Ovary (tissue), 9 donors: ENCODE measurements around the gene NABP1. TPM values are rescaled to one million over a fixed set of nuclear protein-coding genes. Genes with fewer than 3 reads are reported as not detected.

Experiments
- DNase-seq, 5 donors: peaks; one replicate each; pipeline ENCODE4 v3.0.0-alpha.2; 2019 to 2020
- H3K27ac ChIP-seq, 2 donors: fragments of 200-600 bp; one replicate each; pipeline versions ENCODE4 v1.5.1 to v1.8.0; 2019 to 2022
- H3K27me3 ChIP-seq: fragments of 200-600 bp; one replicate; pipeline ENCODE4 v1.8.0; 2022
- H3K36me3 ChIP-seq: fragments of 200-600 bp; sonication (generic); one replicate; pipeline ENCODE4 v1.5.1; 2019
- H3K4me1 ChIP-seq: one replicate; pipeline ENCODE4 v1.8.1; 2013; ENCODE audit warnings: mild to moderate bottlenecking, moderate library complexity; ENCODE audit not compliant: insufficient read depth
- H3K4me3 ChIP-seq: fragments of 200-600 bp; sonication (generic); one replicate; pipeline ENCODE4 v1.5.1; 2017
- H3K9me3 ChIP-seq, 2 donors: fragments of 200-600 bp in 1 of 2; sonication (generic) in 1 of 2; one replicate each; pipeline versions ENCODE4 v1.5.1 to v1.8.1; 2013 to 2019; ENCODE audit warnings: mild to moderate bottlenecking in 1 of 2, moderate library complexity in 1 of 2
- CTCF ChIP-seq, 3 donors: fragments of 450-650 bp in 2 of 3; fragments of 200-600 bp in 1 of 3; IDR thresholded peaks; one replicate each; pipeline versions ENCODE4 v1.5.1 to v1.8.0; 2016 to 2022; ENCODE audit warnings: antibody characterized with exemption in 3 of 3, mild to moderate bottlenecking in 1 of 3
- EP300 ChIP-seq: sonication (generic); formaldehyde crosslinking; IDR thresholded peaks from one replicate; pipeline ENCODE4 v1.6.1; 2017; ENCODE audit warnings: antibody characterized with exemption
- POLR2A ChIP-seq: fragments of 450-650 bp; IDR thresholded peaks from one replicate; pipeline ENCODE4 v1.6.1; 2017; ENCODE audit warnings: antibody characterized with exemption, mild to moderate bottlenecking, moderate library complexity
- WGBS, 3 donors: extraction: QIAGEN DNeasy Blood & Tissue Kit in 1 of 3; methylation state at CpG; one replicate each; pipeline versions ENCODE4 v1.1.5 to v1.1.7; 2013 to 2017; 5-methylcytosine and 5-hydroxymethylcytosine counted together
- intact Hi-C, 4 donors: fragments of 100-400 bp; cut with DNase I; formaldehyde crosslinking; loops; one replicate each; pipeline versions ENCODE4 v1.11.0 to v1.15.1; 2022 to 2023
- polyA plus RNA-seq, 2 donors: library from polyadenylated mRNA; stranded (reverse); fragments of 200-250 nt in 1 of 2; fragments of 350-450 nt in 1 of 2; fragmentation: Illumina TruSeq in 1 of 2; extraction: RNeasy Lipid Tissue Mini Kit (QIAGEN cat#74804) in 1 of 2; gene quantifications; one replicate each; pipeline ENCODE4 v1.2.3, GENCODE V29; 2013 to 2014
- total RNA-seq, 7 donors: library from RNA; depleted of rRNA in 2 of 7; stranded (reverse); fragments of >200 nt in 2 of 7; fragmentation: NEBNext Ultra II Directional in 3 of 7; extraction: Animal tissue kit (Norgen Biotek cat#: 25700) in 3 of 7; gene quantifications; one replicate each; pipeline versions ENCODE4 v1.1.0 to v1.2.4, GENCODE V29; 2016 to 2023
- donor health status: DM: no; HTN: no; CAD: no; lungs with moderate emphysema.
- donor health status: DM: no; HTN: no; CAD: no.
- donor health status: Bipolar disorder and iron deficiency.
- donor health status: DM: yes; HTN: yes; CAD: no.
- donor health status: DM: no; HTN: no; CAD: no.
- donor health status: DM: yes; HTN: yes; CAD: no.

The NABP1 gene
- total and polyA plus RNA-seq, 9 donors: 5.3 to 19.1 (median 13.4) TPM

GRCh38 chr2:191646163-191646902, 31.6 kb upstream of the NABP1 start:
- DNase-seq: no peak
- H3K36me3 ChIP-seq: no peaks in the 10 kb centered on the region
- H3K4me1 ChIP-seq: no peaks in the 10 kb centered on the region
- TF ChIP-seq CTCF (IDR thresholded peaks at IDR 0.05): no peak
- TF ChIP-seq EP300: no peak
- no peak for TF ChIP-seq POLR2A
- H3K27me3 ChIP-seq: no peaks in the 10 kb centered on the region
- no peaks in the 10 kb centered on the region for H3K9me3 ChIP-seq
- intact Hi-C loops: no loop called here
- 77 to 81% (median 78%) methylated on average over 6 of the region's 6 CpGs for WGBS, 3 donors
- no peak overlapping the region for H3K27ac ChIP-seq
- H3K4me3 ChIP-seq: no peak overlapping the region

GRCh38 chr2:191649519-191649918, 28.4 kb upstream of the NABP1 start:
- Histone ChIP-seq H3K27me3 (no peaks in the 10 kb centered on the region), H3K4me1 (no peaks in the 10 kb centered on the region), H3K36me3 (no peaks in the 10 kb centered on the region), H3K27ac (no peak overlapping the region), H3K9me3 (no peaks in the 10 kb centered on the region), H3K4me3 (no peak overlapping the region)
- no peak for DNase-seq
- 87 to 91% (median 88%) methylated on average over 2 of the region's 2 CpGs for WGBS, 3 donors
- no peak for TF ChIP-seq EP300
- TF ChIP-seq CTCF (IDR thresholded peaks at IDR 0.05): no peak
- TF ChIP-seq POLR2A: no peak
- intact Hi-C loops: no loop called here

GRCh38 chr2:191650896-191651773, 26.8 kb upstream of the NABP1 start:
- no peak for DNase-seq
- no peaks in the 10 kb centered on the region for H3K36me3 ChIP-seq
- no peaks in the 10 kb centered on the region for H3K9me3 ChIP-seq
- no peaks in the 10 kb centered on the region for H3K4me1 ChIP-seq
- H3K4me3 ChIP-seq: no peak overlapping the region
- no peak overlapping the region for H3K27ac ChIP-seq
- WGBS, 3 donors: 82 to 83% (median 82%) methylated on average over 3 of the region's 3 CpGs
- H3K27me3 ChIP-seq: no peaks in the 10 kb centered on the region
- intact Hi-C loops: no loop called here
- no peak for TF ChIP-seq POLR2A
- no peak for TF ChIP-seq EP300
- TF ChIP-seq CTCF (IDR thresholded peaks at IDR 0.05): no peak

DNA sequence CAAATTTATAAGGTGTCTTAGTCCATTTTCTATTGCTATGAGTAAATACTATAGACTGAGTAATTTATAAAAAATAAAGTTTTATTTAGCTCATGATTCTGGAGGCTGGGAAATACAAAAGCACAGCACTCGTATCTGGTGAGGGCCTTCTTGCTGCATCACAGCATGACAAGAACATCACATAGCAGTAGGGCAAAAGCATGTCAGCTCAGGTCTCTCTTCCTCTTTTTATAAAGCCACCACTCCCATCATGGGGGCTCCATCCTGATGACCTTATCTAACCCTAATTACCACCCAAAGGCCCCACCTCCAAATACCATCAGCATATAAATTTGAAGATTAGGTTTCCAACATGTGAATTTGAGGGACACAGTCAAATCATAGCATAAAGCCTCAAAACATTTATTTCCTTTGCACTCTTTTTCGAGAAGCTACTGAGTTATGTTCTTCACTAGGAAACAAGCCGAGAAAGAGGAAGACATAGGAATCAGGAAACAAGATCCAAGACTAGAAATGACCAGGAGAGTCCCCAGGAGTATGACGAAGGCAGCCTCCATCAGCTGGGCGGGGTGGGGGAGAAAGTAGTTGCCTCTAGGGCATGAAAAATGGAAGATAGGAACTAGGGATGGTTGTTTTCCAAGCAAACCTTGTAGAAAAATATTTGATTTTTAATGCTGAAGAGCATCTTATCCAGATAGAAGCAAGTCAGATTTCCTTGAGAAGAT, 24.1 kb upstream of the NABP1 start:
- Histone ChIP-seq H3K4me3 (no peak overlapping the region), H3K36me3 (no peaks in the 10 kb centered on the region), H3K27ac (no peak overlapping the region), H3K9me3 (no peaks in the 10 kb centered on the region), H3K27me3 (no peaks in the 10 kb centered on the region), H3K4me1 (no peaks in the 10 kb centered on the region)
- TF ChIP-seq CTCF (IDR thresholded peaks at IDR 0.05) (no peak), EP300 (no peak), POLR2A (no peak)
- DNase-seq: no peak
- 88 to 94% (median 89%) methylated on average over 5 of the region's 5 CpGs for WGBS, 3 donors
- intact Hi-C loops: no loop called here
